PFSK-1 (cell line): ENCODE data around the gene NPPC.

ENCODE experiments used
- FOXP2 ChIP-seq: optimal IDR thresholded peaks from 2 replicates; pipeline ENCODE3; 2011; ENCODE audit warnings: borderline replicate concordance, control low read depth, inconsistent platforms; ENCODE audit not compliant: insufficient read depth; ENCODE audit errors: extremely low read length, extremely low read depth
- POLR2AphosphoS5 ChIP-seq: IDR thresholded peaks from 2 replicates; pipeline ENCODE4 v1.6.1; 2012; ENCODE audit warnings: low read depth, mild to moderate bottlenecking, control low read depth, low read length, moderate library complexity
- REST ChIP-seq, 2 experiments: IDR thresholded peaks; 2 replicates each; pipeline versions ENCODE4 v1.6.1 to v1.8.0; 2011 to 2012; ENCODE audit warnings: low read depth in 2 of 2, low read length in 2 of 2, control low read depth in 1 of 2, inconsistent platforms in 1 of 2, mild to moderate bottlenecking in 1 of 2, moderate library complexity in 1 of 2; ENCODE audit not compliant: insufficient read depth in 1 of 2
- SIN3A ChIP-seq: IDR thresholded peaks from 2 replicates; pipeline ENCODE4 v1.6.1; 2012; ENCODE audit warnings: mild to moderate bottlenecking, low read length, moderate library complexity, borderline replicate concordance; ENCODE audit not compliant: insufficient read depth
- TAF1 ChIP-seq: IDR thresholded peaks from 2 replicates; pipeline ENCODE4 v1.6.1; 2012; ENCODE audit warnings: low read length, control low read depth, borderline replicate concordance; ENCODE audit not compliant: insufficient read depth

The NPPC gene

GRCh38 chr2:231918501-231919330 lies 7.5 kb downstream of the NPPC start:
- TF ChIP-seq REST (IDR thresholded peaks at IDR 0.05; ENCODE audit: insufficient read depth in 1 of 2, low read depth in 2 of 2, low read length in 2 of 2) (no peak), FOXP2 (no peak), SIN3A (no peak), TAF1 (no peak), POLR2AphosphoS5 (no peak)

GRCh38 chr2:231917280-231918066 lies 8.7 kb downstream of the NPPC start:
- TF ChIP-seq SIN3A (no peak), POLR2AphosphoS5 (no peak), REST (IDR thresholded peaks at IDR 0.05; ENCODE audit: insufficient read depth in 1 of 2, low read depth in 2 of 2, low read length in 2 of 2) (no peak), TAF1 (no peak), FOXP2 (no peak)

DNA sequence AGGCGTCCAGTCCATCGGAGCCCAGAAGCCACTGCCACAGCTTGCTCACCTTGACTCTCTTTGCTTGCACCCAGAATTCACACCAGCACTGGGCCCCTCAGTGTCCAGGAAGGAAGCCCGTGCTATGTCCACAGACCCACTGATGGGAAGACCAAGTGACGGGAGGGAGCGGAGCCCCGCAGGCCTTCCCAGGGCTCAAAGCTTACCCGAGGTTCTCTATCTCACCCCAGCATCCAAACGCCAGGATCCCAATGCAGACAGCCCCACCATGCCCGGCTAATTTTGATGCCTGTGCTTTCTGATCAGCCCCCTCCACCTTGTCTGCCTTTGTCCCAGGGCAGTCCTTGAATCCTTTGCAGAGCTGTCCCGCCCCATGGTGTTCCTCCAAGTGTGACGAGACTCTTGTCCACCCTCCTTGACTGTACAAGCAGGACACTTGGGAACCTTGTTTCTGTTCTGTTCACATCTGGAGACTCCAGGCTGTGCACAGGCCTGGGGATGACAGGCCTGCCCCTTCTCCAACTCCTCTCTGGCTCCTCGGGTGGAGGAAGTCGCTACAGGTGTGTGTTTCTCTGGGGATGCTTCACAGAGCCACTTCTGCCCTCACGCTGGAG lies 12.0 kb downstream of the NPPC start:
- TF ChIP-seq SIN3A (no peak), REST (IDR thresholded peaks at IDR 0.05; ENCODE audit: insufficient read depth in 1 of 2, low read depth in 2 of 2, low read length in 2 of 2) (no peak), FOXP2 (no peak), POLR2AphosphoS5 (no peak)

GRCh38 chr2:231911381-231911780 lies 14.8 kb downstream of the NPPC start:
- no peak for TF ChIP-seq REST (IDR thresholded peaks at IDR 0.05; ENCODE audit: insufficient read depth in 1 of 2, low read depth in 2 of 2, low read length in 2 of 2)
- TF ChIP-seq FOXP2 = no peak
- TF ChIP-seq TAF1 = no peak
- TF ChIP-seq SIN3A = no peak
- no peak for TF ChIP-seq POLR2AphosphoS5
